PFSK-1 (cell line): ENCODE data around the gene CEP85L.

Source experiments
- REST ChIP-seq, 2 experiments: IDR thresholded peaks; 2 replicates each; pipeline versions ENCODE4 v1.6.1 to v1.8.0; 2011 to 2012; ENCODE audit warnings: low read depth in 2 of 2, low read length in 2 of 2, control low read depth in 1 of 2, inconsistent platforms in 1 of 2, mild to moderate bottlenecking in 1 of 2, moderate library complexity in 1 of 2; ENCODE audit not compliant: insufficient read depth in 1 of 2
- SIN3A ChIP-seq: IDR thresholded peaks from 2 replicates; pipeline ENCODE4 v1.6.1; 2012; ENCODE audit warnings: mild to moderate bottlenecking, low read length, moderate library complexity, borderline replicate concordance; ENCODE audit not compliant: insufficient read depth

- TF ChIP-seq SIN3A, result no peak
- no peak for TF ChIP-seq REST (IDR thresholded peaks at IDR 0.05; ENCODE audit: insufficient read depth in 1 of 2, low read depth in 2 of 2, low read length in 2 of 2)
Measured at GRCh38 chr6:118578617-118579016, 72.8 kb downstream of the CEP85L start.
